K562 (cell line): Measurements from ENCODE around the gene TRDMT1. TPM values are rescaled to one million over a fixed set of nuclear protein-coding genes. Genes with fewer than 3 reads are reported as not detected.

Experiments
- BCOR ChIP-seq: fragments of 450-650 bp; IDR thresholded peaks from 2 replicates; pipeline ENCODE4 v1.6.1; 2016
- CSDE1 ChIP-seq, 2 experiments: fragments of 450-650 bp; IDR thresholded peaks; 2 replicates each; pipeline ENCODE4 v1.6.1; 2016; ENCODE audit warnings: mild to moderate bottlenecking in 1 of 2
- ELK1 ChIP-seq: sonication (generic); formaldehyde crosslinking; IDR thresholded peaks from 2 replicates; pipeline ENCODE4 v1.8.1; 2022; ENCODE audit warnings: missing genetic modification reagents
- ETS1 ChIP-seq: conservative IDR thresholded peaks from 2 replicates; pipeline ENCODE4 v1.6.1; 2011; ENCODE audit warnings: low read depth, mild to moderate bottlenecking, low read length; ENCODE audit not compliant: control insufficient read depth
- HDAC2 ChIP-seq: fragments of 450-650 bp; IDR thresholded peaks from 2 replicates; pipeline ENCODE4 v1.6.1; 2016; ENCODE audit warnings: mild to moderate bottlenecking
- HLTF ChIP-seq: fragments of 450-650 bp; IDR thresholded peaks from 2 replicates; pipeline ENCODE4 v1.6.1; 2016
- JUN ChIP-seq, 2 experiments: sonication (generic) in 1 of 2; formaldehyde crosslinking in 1 of 2; IDR thresholded peaks; 2 replicates each; pipeline versions ENCODE4 v1.6.1 to v1.8.0; 2012 to 2022; ENCODE audit warnings: borderline replicate concordance in 2 of 2, mild to moderate bottlenecking in 2 of 2, improper control_type of control experiment in 1 of 2, low read depth in 1 of 2, low read length in 1 of 2, missing genetic modification reagents in 1 of 2
- JUND ChIP-seq, 2 experiments: IDR thresholded peaks; 2 replicates in 1 of 2; 3 replicates in 1 of 2; pipeline ENCODE4 v1.6.1; 2011; ENCODE audit warnings: borderline replicate concordance in 2 of 2, low read depth in 2 of 2, low read length in 2 of 2, improper control_type of control experiment in 1 of 2, missing biosample characterization in 1 of 2, missing genetic modification characterization in 1 of 2, missing genetic modification reagents in 1 of 2
- MTA3 ChIP-seq: fragments of 450-650 bp; formaldehyde crosslinking; IDR thresholded peaks from 2 replicates; pipeline ENCODE4 v1.6.1; 2017; ENCODE audit warnings: mild to moderate bottlenecking, borderline replicate concordance
- PTBP1 ChIP-seq: fragments of 200-400 bp; formaldehyde crosslinking; IDR thresholded peaks from 2 replicates; pipeline ENCODE4 v1.6.1; 2017; ENCODE audit warnings: low read depth, low read length
- ZNF184 ChIP-seq: sonication (generic); formaldehyde crosslinking; IDR thresholded peaks from 2 replicates; pipeline ENCODE4 v1.5.0; 2020; ENCODE audit warnings: missing genetic modification reagents
- ZNF407 ChIP-seq: fragments of 450-650 bp; IDR thresholded peaks from 2 replicates; pipeline ENCODE4 v1.6.1; 2016; ENCODE audit warnings: low read depth
- ZNF707 ChIP-seq: fragments of 250-450 bp; sonication (Bioruptor Pico); conservative IDR thresholded peaks from 2 replicates; pipeline ENCODE4 v1.8.0; 2022; ENCODE audit warnings: inconsistent platforms, mild to moderate bottlenecking, moderate library complexity
- polyA plus RNA-seq, 8 experiments: library from polyadenylated mRNA; depleted of rRNA in 4 of 8; stranded (reverse) in 5 of 8; unstranded in 3 of 8; fragments of >200 nt; fragmentation: Nextera tagmentation in 2 of 8; fragmentation: Illumina TruSeq in 1 of 8; extraction: Ambion mirVana in 2 of 8; extraction: Trizol in 1 of 8; gene quantifications; 2 replicates each; pipeline versions ENCODE4 v1.2.1 to v1.2.3, GENCODE V29; 2011 to 2014; ENCODE audit warnings: inconsistent platforms in 1 of 8, missing spikeins in 1 of 8
- total RNA-seq, 7 experiments: library from RNA; depleted of rRNA in 6 of 7; stranded (reverse); fragments of >200 nt in 6 of 7; fragmentation: Illumina TruSeq in 2 of 7; extraction: Trizol in 2 of 7; gene quantifications; 2 replicates each; pipeline versions ENCODE4 v1.2.1 to v1.2.3, GENCODE V29; 2011 to 2021; ENCODE audit warnings: low replicate concordance in 1 of 7

TRDMT1 gene
- total and polyA plus RNA-seq, 9 of the 15 experiments (the other 6 are each of a cell fraction or from before 2014, with no cell fraction given), result 5.4 to 12.6 (median 9.3) TPM

GRCh38 chr10:17229967-17230682, 28.7 kb upstream of the TRDMT1 start (continued):
- TF ChIP-seq JUND (IDR thresholded peaks at IDR 0.05; ENCODE audit: borderline replicate concordance, low read depth, low read length) (no peak), JUND (tag; IDR thresholded peaks at IDR 0.05; ENCODE audit: borderline replicate concordance, low read depth, low read length) (no peak; the same call in 2 of the 3 replicates), HDAC2 (0 out of 2 replicates have a peak, but pooled peaks have one; percentile 59), ZNF707 (CRISPR knock-in tag) (no peak), CSDE1 (IDR thresholded peaks at IDR 0.05) (no peak), BCOR (no peak), ZNF407 (no peak), ZNF184 (CRISPR knock-in tag) (no peak), ETS1 (no peak), HLTF (no peak), MTA3 (peak; percentile 19), JUN (IDR thresholded peaks at IDR 0.05; ENCODE audit: borderline replicate concordance, low read depth, low read length) (no peak; the same call in 1 of the 2 replicates), JUN (CRISPR knock-in tag; IDR thresholded peaks at IDR 0.05; ENCODE audit: borderline replicate concordance) (peak; percentile 44; the same call in 1 of the 2 replicates), PTBP1 (peak; percentile 99), ELK1 (CRISPR knock-in tag) (no peak)
